ENCODE measurements around the gene DDX54. TPM values are rescaled to one million over a fixed set of nuclear protein-coding genes. Genes with fewer than 3 reads are reported as not detected.

Gene DDX54
- total RNA-seq, 1 experiment from 2014 or later = 151 TPM

DNA sequence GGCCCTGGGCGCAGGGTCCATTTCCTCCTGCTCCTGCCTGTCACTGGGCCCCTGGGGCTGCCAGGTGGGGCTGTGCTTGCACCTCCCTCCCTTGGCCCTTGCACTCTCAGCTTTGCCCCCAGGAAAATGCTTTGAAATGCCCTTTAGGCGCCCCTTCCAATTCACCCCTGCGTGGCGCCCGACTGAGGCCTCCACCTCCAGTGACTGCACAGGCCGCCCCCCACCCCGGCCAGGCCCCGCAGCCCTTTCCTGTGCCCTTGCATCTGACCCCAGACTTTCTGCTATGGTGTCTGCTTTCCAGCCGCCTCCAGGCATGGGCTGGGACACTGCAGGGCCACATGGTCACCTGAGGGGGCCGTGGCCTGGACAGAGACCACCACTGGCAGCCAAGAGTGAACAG, 17.4 kb downstream of the DDX54 start:
- no peak for TF ChIP-seq CREB1 (CRISPR knock-in tag; IDR thresholded peaks at IDR 0.05)
- TF ChIP-seq ARID4B (CRISPR knock-in tag; IDR thresholded peaks at IDR 0.05; ENCODE audit: borderline replicate concordance) = no peak
- TF ChIP-seq AR (CRISPR knock-in tag; IDR thresholded peaks at IDR 0.05) = no peak
- no peak for TF ChIP-seq ZNF423 (CRISPR knock-in tag; IDR thresholded peaks at IDR 0.05)
- TF ChIP-seq ZNF232 (CRISPR knock-in tag; IDR thresholded peaks at IDR 0.05) = no peak
- TF ChIP-seq FOXP1 (CRISPR knock-in tag; IDR thresholded peaks at IDR 0.05; ENCODE audit: borderline replicate concordance) = no peak
- no peak for TF ChIP-seq TEAD1 (CRISPR knock-in tag; IDR thresholded peaks at IDR 0.05)
- CTCF ChIA-PET = interaction anchor here (0.6 kb wide), 1 partner anchor 32 kb away, joined by 3 read pairs; the partner anchor contains the start of gene RASAL1
- H3K9me3 Mint-ChIP-seq = no peaks in the 10 kb centered on the region
- DNase-seq (ENCODE audit: low spot score) = no peak
- H3K27me3 Mint-ChIP-seq (ENCODE audit: low read depth) = no peaks in the 10 kb centered on the region
- no peak for ATAC-seq
- H3K4me3 Mint-ChIP-seq = no peak overlapping the region
- H3K27ac Mint-ChIP-seq = no peak overlapping the region
- POLR2A ChIA-PET = interaction anchor here (0.6 kb wide), 2 partner anchors 15 to 38 kb away, joined by 3 read pairs; no protein-coding TSS in a partner anchor
- peaks cover 55% of the 10 kb centered on the region for H3K36me3 Mint-ChIP-seq
- H3K4me1 Mint-ChIP-seq = peaks cover 8% of the 10 kb centered on the region

GRCh38 chr12:113165521-113166450, 19.5 kb downstream of the DDX54 start:
- POLR2A ChIA-PET = interaction anchor here (0.6 kb wide), 1 partner anchor 31 kb away, joined by 3 read pairs; no protein-coding TSS in a partner anchor

More at GRCh38 chr12:113165521-113166450, 19.5 kb downstream of the DDX54 start:
- Mint-ChIP-seq H3K27me3 (ENCODE audit: low read depth) (no peaks in the 10 kb centered on the region), H3K9me3 (no peaks in the 10 kb centered on the region), H3K36me3 (peaks cover 38% of the 10 kb centered on the region), H3K27ac (peak overlapping the region; percentile 87), H3K4me3 (no peak overlapping the region), H3K4me1 (peaks cover 23% of the 10 kb centered on the region)
- TF ChIP-seq ATF1 (CRISPR knock-in tag; IDR thresholded peaks at IDR 0.05) = no peak
- no peak for TF ChIP-seq ZNF263 (CRISPR knock-in tag; IDR thresholded peaks at IDR 0.05; ENCODE audit: low read depth)
- no peak for TF ChIP-seq ZNF671 (CRISPR knock-in tag; IDR thresholded peaks at IDR 0.05)
- no peak for TF ChIP-seq IRF2 (CRISPR knock-in tag; IDR thresholded peaks at IDR 0.05; ENCODE audit: borderline replicate concordance, low read depth)
- TF ChIP-seq CREB1 (CRISPR knock-in tag; IDR thresholded peaks at IDR 0.05) = no peak
- TF ChIP-seq, protein P1, sequence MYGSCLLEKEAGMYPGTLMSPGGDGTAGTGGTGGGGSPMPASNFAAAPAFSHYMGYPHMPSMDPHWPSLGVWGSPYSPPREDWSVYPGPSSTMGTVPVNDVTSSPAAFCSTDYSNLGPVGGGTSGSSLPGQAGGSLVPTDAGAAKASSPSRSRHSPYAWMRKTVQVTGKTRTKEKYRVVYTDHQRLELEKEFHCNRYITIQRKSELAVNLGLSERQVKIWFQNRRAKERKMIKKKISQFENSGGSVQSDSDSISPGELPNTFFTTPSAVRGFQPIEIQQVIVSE (CRISPR knock-in tag; IDR thresholded peaks at IDR 0.05; ENCODE audit: borderline replicate concordance) = no peak
- TF ChIP-seq MAX (CRISPR knock-in tag; IDR thresholded peaks at IDR 0.05) = no peak
- TF ChIP-seq RORB (CRISPR knock-in tag; IDR thresholded peaks at IDR 0.05) = no peak
- TF ChIP-seq TCF7 (CRISPR knock-in tag; IDR thresholded peaks at IDR 0.05; ENCODE audit: low read depth) = no peak
- TF ChIP-seq NR3C1 (CRISPR knock-in tag; conservative IDR thresholded peaks at IDR 0.05; ENCODE audit: low read depth) = no peak
- no peak for TF ChIP-seq ZNF281 (CRISPR knock-in tag; IDR thresholded peaks at IDR 0.05)
- no peak for TF ChIP-seq ZNF396 (CRISPR knock-in tag; IDR thresholded peaks at IDR 0.05; ENCODE audit: borderline replicate concordance)
- no peak for TF ChIP-seq ESRRA (CRISPR knock-in tag; IDR thresholded peaks at IDR 0.05; ENCODE audit: borderline replicate concordance)
- TF ChIP-seq ZMAT4 (CRISPR knock-in tag; IDR thresholded peaks at IDR 0.05) = no peak
- TF ChIP-seq ZNF138 (CRISPR knock-in tag; conservative IDR thresholded peaks at IDR 0.05) = no peak
- no peak for DNase-seq (ENCODE audit: low spot score)
- ATAC-seq = no peak
- CTCF ChIA-PET = interaction anchor here (1.2 to 2.3 kb wide), 2 partner anchors 13 to 30 kb away, joined by 3 to 7 read pairs; partner anchors contain the start of gene RASAL1

All from WTC11 (cell line).